HCT116 (cell line): ENCODE measurements around the gene APBB1IP. TPM values are rescaled to one million over a fixed set of nuclear protein-coding genes. Genes with fewer than 3 reads are reported as not detected.
A peak's percentile ranks its signal among the peaks of the same experiment; 100 is the strongest.

Experiments
- ATAC-seq: fragments of 200-7000 bp; cut with Tn5 transposase; 2 replicates; pipeline ENCODE4 v1.9.1; 2020; ENCODE audit warnings: mild to moderate bottlenecking, moderate library complexity
- Bru-seq: library from RNA; stranded (reverse); fragments of 400-500 nt; gene quantifications from one replicate; lab custom pipeline; 2021; lab: Mats Ljungman, UMichigan
- BruChase-seq, 2 experiments: library from RNA; stranded (reverse); fragments of 400-500 nt; gene quantifications; one replicate each; lab custom pipeline; 2021; lab: Mats Ljungman, UMichigan
- BruUV-seq: library from RNA; stranded (reverse); fragments of 400-500 nt; replicated peaks from 2 replicates; lab custom pipeline; 2021; lab: Mats Ljungman, UMichigan
- CTCF ChIA-PET: fragments of 300-600 bp; sonication (Branson Sonifier 250); formaldehyde crosslinking; loops from one replicate; lab custom pipeline; 2021; ENCODE audit warnings: antibody characterized with exemption; lab: Charles Lee
- POLR2A ChIA-PET: fragments of 300-600, 350-600 bp; sonication (Branson Sonifier 250); formaldehyde crosslinking; loops from one replicate; lab custom pipeline; 2021; ENCODE audit warnings: antibody characterized with exemption; lab: Charles Lee
- RAD21 ChIA-PET, 2 experiments: fragments of 300-600 bp; sonication (Branson Sonifier 250); formaldehyde crosslinking; loops; one replicate each; lab custom pipeline; 2023; ENCODE audit warnings: low total read pairs in 2 of 2; ENCODE audit not compliant: uncharacterized antibody in 2 of 2, unreplicated experiment in 2 of 2, low non-redundant PET in 1 of 2; lab: Charles Lee
- DNase-seq: peaks from one replicate; pipeline ENCODE4 v3.0.0-alpha.2; 2010; ENCODE audit warnings: low read depth, low spot score
- H2AFZ ChIP-seq: fragments of 200-600 bp; shearing (Covaris generic), sonication (generic); 2 replicates; pipeline ENCODE4 v1.6.1; 2017; ENCODE audit warnings: low read depth, mixed run types, mixed read lengths, antibody characterized with exemption, low read length; ENCODE audit not compliant: poor library complexity, severe bottlenecking
- H3K27ac ChIP-seq: 2 replicates; pipeline ENCODE4 v1.5.1; 2012; ENCODE audit warnings: low read depth, low read length
- H3K27me3 ChIP-seq: fragments of 200-600 bp; sonication (generic); 2 replicates; pipeline ENCODE4 v1.6.1; 2016; ENCODE audit warnings: mixed run types, low read length, mixed read lengths; ENCODE audit not compliant: insufficient read depth
- H3K36me3 ChIP-seq, 2 experiments: fragments of 200-500 bp in 1 of 2; fragments of 200-600 bp in 1 of 2; sonication (Bioruptor generic) in 1 of 2; sonication (generic) in 1 of 2; 2 replicates each; pipeline versions ENCODE4 v1.5.1 to v1.6.1; 2014 to 2016; ENCODE audit warnings: low read length in 2 of 2, inconsistent platforms in 1 of 2, mixed read lengths in 1 of 2, mixed run types in 1 of 2; ENCODE audit not compliant: insufficient read depth in 2 of 2, control insufficient read depth in 1 of 2
- H3K4me1 ChIP-seq, 2 experiments: fragments of 200-600 bp in 1 of 2; sonication (generic) in 1 of 2; 2 replicates each; pipeline versions ENCODE4 v1.5.1 to v1.6.1; 2012 to 2017; ENCODE audit warnings: low read length in 2 of 2, inconsistent platforms in 1 of 2, mild to moderate bottlenecking in 1 of 2, mixed read lengths in 1 of 2, mixed run types in 1 of 2, moderate library complexity in 1 of 2; ENCODE audit not compliant: insufficient read depth in 2 of 2, control insufficient read depth in 1 of 2
- H3K4me2 ChIP-seq: fragments of 200-600 bp; sonication (generic); 2 replicates; pipeline ENCODE4 v1.6.1; 2017; ENCODE audit warnings: mixed run types, low read length, mixed read lengths
- H3K4me3 ChIP-seq, 2 experiments: fragments of 200-600 bp in 1 of 2; sonication (generic) in 1 of 2; replicated peaks in 1 of 2; 2 replicates each; pipeline ENCODE4 v1.5.1; 2011 to 2016; ENCODE audit warnings: low read length in 2 of 2, control low read depth in 1 of 2, low read depth in 1 of 2, mild to moderate bottlenecking in 1 of 2, mixed read lengths in 1 of 2, mixed run types in 1 of 2
- H3K79me2 ChIP-seq: fragments of 200-600 bp; sonication (generic); 2 replicates; pipeline ENCODE4 v1.6.1; 2017; ENCODE audit warnings: mild to moderate bottlenecking, mixed run types, low read length, moderate library complexity, mixed read lengths; ENCODE audit not compliant: insufficient read depth
- H3K9ac ChIP-seq: fragments of 200-600 bp; sonication (generic); 2 replicates; pipeline ENCODE4 v1.6.1; 2016; ENCODE audit warnings: low read length, mixed read lengths
- H3K9me2 ChIP-seq: fragments of 200-600 bp; sonication (generic), shearing (Covaris generic); 2 replicates; pipeline ENCODE4 v1.6.1; 2017; ENCODE audit warnings: mixed run types, mild to moderate bottlenecking, moderate library complexity; ENCODE audit not compliant: insufficient read depth
- H3K9me3 ChIP-seq, 2 experiments: fragments of 200-500 bp in 1 of 2; fragments of 200-600 bp in 1 of 2; sonication (Bioruptor generic) in 1 of 2; sonication (generic) in 1 of 2; 2 replicates each; pipeline ENCODE4 v1.6.1; 2014 to 2017; ENCODE audit warnings: low read length in 2 of 2, mixed read lengths in 2 of 2, inconsistent platforms in 1 of 2, low read depth in 1 of 2, mild to moderate bottlenecking in 1 of 2, mixed run types in 1 of 2, moderate library complexity in 1 of 2; ENCODE audit not compliant: control insufficient read depth in 1 of 2, insufficient read depth in 1 of 2
- H4K20me1 ChIP-seq: fragments of 200-600 bp; sonication (generic), shearing (Covaris generic); 2 replicates; pipeline ENCODE4 v1.6.1; 2017; ENCODE audit warnings: mixed run types, mild to moderate bottlenecking, moderate library complexity; ENCODE audit not compliant: insufficient read depth
- CEBPB ChIP-seq: IDR thresholded peaks from 2 replicates; pipeline ENCODE4 v1.6.1; 2012; ENCODE audit warnings: low read depth
- EZH2phosphoT487 ChIP-seq: fragments of 200-600 bp; IDR thresholded peaks from 2 replicates; pipeline ENCODE4 v1.6.1; 2018; ENCODE audit warnings: antibody characterized with exemption, borderline replicate concordance
- POLR2AphosphoS5 ChIP-seq: IDR thresholded peaks from 2 replicates; pipeline ENCODE4 v1.6.1; 2011; ENCODE audit warnings: mild to moderate bottlenecking, low read depth, low read length, moderate library complexity
- SIN3A ChIP-seq: IDR thresholded peaks from 2 replicates; pipeline ENCODE4 v1.6.1; 2012; ENCODE audit warnings: low read depth
- SP1 ChIP-seq: IDR thresholded peaks from 2 replicates; pipeline ENCODE4 v1.6.1; 2012; ENCODE audit warnings: low read depth
- TCF7L2 ChIP-seq: IDR thresholded peaks from 2 replicates; pipeline ENCODE4 v1.7.0; 2011; ENCODE audit warnings: borderline replicate concordance, inconsistent platforms; ENCODE audit not compliant: insufficient read depth, insufficient read length; ENCODE audit errors: extremely low read depth
- YY1 ChIP-seq: IDR thresholded peaks from 2 replicates; pipeline ENCODE4 v1.6.1; 2011; ENCODE audit warnings: low read length, low read depth, moderate library complexity, mild to moderate bottlenecking; ENCODE audit not compliant: insufficient replicate concordance; ENCODE audit errors: extremely low read depth
- intact Hi-C: fragments of 100-400 bp; cut with micrococcal nuclease; formaldehyde crosslinking; loops from 2 replicates; pipeline ENCODE4 v1.10.0; 2022
- long read RNA-seq: library from polyadenylated mRNA; unstranded; transcript quantifications from one replicate; pipeline ENCODE4 v2.0.0, GENCODE V29; 2021; ENCODE audit not compliant: unreplicated experiment
- polyA plus RNA-seq: library from polyadenylated mRNA; unstranded; fragments of >200 nt; gene quantifications from 2 replicates; pipeline ENCODE4 v1.2.1, GENCODE V29; 2012; ENCODE audit warnings: missing spikeins
- total RNA-seq: library from RNA; stranded (reverse); gene quantifications from one replicate; pipeline ENCODE4 v1.2.1, GENCODE V29; 2021; ENCODE audit not compliant: unreplicated experiment
- TF ChIP-seq, protein P1 (sequence below), 3 experiments: fragments of 200-600 bp in 1 of 3; sonication (generic) in 1 of 3; IDR thresholded peaks in 2 of 3; conservative IDR thresholded peaks in 1 of 3; 2 replicates each; pipeline ENCODE4 v1.5.1; 2012 to 2017; ENCODE audit warnings: low read depth in 2 of 3, low read length in 2 of 3, antibody characterized with exemption in 1 of 3, borderline replicate concordance in 1 of 3, control low read depth in 1 of 3, mild to moderate bottlenecking in 1 of 3, mixed read lengths in 1 of 3, mixed run types in 1 of 3, moderate library complexity in 1 of 3; ENCODE audit not compliant: insufficient read depth in 1 of 3
- TF ChIP-seq, protein P2 (sequence below): IDR thresholded peaks from 2 replicates; pipeline ENCODE4 v1.6.1; 2012
- TF ChIP-seq, protein P3 (sequence below): IDR thresholded peaks from 2 replicates; pipeline ENCODE4 v1.6.1; 2011; ENCODE audit warnings: mild to moderate bottlenecking, low read length, moderate library complexity; ENCODE audit not compliant: insufficient replicate concordance; ENCODE audit errors: extremely low read depth

APBB1IP gene
- total RNA-seq (0.27 TPM), Bru-seq, nascent RNA (not detected), BruChase-seq, experiment 1, labeled RNA remaining after a 6-hour chase (not detected), BruChase-seq, experiment 2, labeled RNA remaining after a 2-hour chase (percentile 1 among the genes with signal in this experiment)
- polyA plus RNA-seq: not detected in 2 replicates
- long read RNA-seq: 0 reads

DNA sequence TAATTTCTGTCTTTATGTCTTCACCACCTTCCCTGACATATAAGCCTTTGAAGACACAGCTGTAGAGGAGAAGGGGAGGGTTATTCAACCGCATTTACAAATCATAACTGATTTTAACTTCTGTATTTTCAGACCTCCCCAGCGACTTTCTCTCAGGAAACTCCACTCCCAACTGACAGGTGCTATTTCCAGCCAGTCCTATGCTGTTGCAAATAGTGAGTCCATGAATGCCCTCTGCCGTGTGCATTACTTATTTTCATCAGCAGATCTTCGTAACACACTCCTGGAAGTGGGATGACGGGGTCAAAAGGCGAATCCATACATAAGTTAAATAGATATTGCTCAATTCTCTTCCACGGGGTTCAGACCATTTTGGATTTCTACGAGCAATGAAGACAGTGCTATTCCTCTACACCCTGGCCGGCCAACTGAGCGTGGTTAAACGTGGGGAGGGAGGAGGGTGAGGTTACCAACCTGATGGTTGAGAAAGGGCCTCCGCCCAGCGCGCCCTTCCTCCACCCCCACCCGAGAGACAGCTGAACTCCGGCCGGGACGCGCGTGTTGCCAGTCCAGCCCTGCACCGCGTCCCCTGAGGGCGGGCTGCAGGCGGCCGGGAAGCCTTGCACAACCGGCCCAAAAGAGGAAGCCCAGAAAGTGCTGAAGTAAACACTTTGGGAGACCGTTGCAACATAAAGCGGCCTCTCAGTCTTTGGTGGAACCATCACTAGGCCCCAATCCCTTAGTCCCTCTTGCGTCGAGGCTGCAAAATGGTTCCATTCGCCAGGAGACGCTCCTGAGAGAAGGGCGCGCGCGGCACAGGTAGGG lies at the start of gene APBB1IP:
Gene APBB1IP (plus strand): TSS at position 705 of the 825 bp plus-strand sequence. CDS start 53,986 bp downstream, outside the sequence.
- CTCF ChIA-PET: no interaction called here
- Histone ChIP-seq H3K4me1 (no peaks in the 10 kb centered on the region), H3K9ac (no peak within 1 kb of the TSS), H3K9me3 (no peaks in the 10 kb centered on the region), H3K36me3 (no peaks in the 10 kb centered on the region), H3K4me2 (no peak within 1 kb of the TSS), H3K27me3 (no peaks in the 10 kb centered on the region), H3K79me2 (no peaks in the 10 kb centered on the region), H4K20me1 (no peaks in the 10 kb centered on the region), H3K27ac (no peak within 1 kb of the TSS), H2AFZ (no peak within 1 kb of the TSS), H3K9me2 (no peaks in the 10 kb centered on the region), H3K4me3 (no peak within 1 kb of the TSS)
- BruUV-seq: no TSS peak
- DNase-seq: no peak
- RAD21 ChIA-PET: no interaction called here
- intact Hi-C loops: no loop called here
- POLR2A ChIA-PET: no interaction called here
- TF ChIP-seq YY1 (no peak), EZH2phosphoT487 (no peak), CEBPB (no peak), POLR2AphosphoS5 (no peak), SIN3A (no peak), TCF7L2 (no peak), SP1 (no peak)
- TF ChIP-seq, protein P1, sequence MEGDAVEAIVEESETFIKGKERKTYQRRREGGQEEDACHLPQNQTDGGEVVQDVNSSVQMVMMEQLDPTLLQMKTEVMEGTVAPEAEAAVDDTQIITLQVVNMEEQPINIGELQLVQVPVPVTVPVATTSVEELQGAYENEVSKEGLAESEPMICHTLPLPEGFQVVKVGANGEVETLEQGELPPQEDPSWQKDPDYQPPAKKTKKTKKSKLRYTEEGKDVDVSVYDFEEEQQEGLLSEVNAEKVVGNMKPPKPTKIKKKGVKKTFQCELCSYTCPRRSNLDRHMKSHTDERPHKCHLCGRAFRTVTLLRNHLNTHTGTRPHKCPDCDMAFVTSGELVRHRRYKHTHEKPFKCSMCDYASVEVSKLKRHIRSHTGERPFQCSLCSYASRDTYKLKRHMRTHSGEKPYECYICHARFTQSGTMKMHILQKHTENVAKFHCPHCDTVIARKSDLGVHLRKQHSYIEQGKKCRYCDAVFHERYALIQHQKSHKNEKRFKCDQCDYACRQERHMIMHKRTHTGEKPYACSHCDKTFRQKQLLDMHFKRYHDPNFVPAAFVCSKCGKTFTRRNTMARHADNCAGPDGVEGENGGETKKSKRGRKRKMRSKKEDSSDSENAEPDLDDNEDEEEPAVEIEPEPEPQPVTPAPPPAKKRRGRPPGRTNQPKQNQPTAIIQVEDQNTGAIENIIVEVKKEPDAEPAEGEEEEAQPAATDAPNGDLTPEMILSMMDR (IDR thresholded peaks at IDR 0.05 in 2 of 3, conservative IDR thresholded peaks at IDR 0.05 in 1 of 3; ENCODE audit: borderline replicate concordance in 1 of 3, insufficient read depth in 1 of 3, low read depth in 2 of 3, low read length in 2 of 3): no peak
- TF ChIP-seq, protein P2, sequence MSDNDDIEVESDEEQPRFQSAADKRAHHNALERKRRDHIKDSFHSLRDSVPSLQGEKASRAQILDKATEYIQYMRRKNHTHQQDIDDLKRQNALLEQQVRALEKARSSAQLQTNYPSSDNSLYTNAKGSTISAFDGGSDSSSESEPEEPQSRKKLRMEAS: no peak
- TF ChIP-seq, protein P3, sequence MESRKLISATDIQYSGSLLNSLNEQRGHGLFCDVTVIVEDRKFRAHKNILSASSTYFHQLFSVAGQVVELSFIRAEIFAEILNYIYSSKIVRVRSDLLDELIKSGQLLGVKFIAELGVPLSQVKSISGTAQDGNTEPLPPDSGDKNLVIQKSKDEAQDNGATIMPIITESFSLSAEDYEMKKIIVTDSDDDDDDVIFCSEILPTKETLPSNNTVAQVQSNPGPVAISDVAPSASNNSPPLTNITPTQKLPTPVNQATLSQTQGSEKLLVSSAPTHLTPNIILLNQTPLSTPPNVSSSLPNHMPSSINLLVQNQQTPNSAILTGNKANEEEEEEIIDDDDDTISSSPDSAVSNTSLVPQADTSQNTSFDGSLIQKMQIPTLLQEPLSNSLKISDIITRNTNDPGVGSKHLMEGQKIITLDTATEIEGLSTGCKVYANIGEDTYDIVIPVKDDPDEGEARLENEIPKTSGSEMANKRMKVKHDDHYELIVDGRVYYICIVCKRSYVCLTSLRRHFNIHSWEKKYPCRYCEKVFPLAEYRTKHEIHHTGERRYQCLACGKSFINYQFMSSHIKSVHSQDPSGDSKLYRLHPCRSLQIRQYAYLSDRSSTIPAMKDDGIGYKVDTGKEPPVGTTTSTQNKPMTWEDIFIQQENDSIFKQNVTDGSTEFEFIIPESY: no peak
- ATAC-seq: no peak
